HUES48 (cell line): Measurements from ENCODE around the gene DCHS1.

Experiments
- H3K27ac ChIP-seq: one replicate; pipeline ENCODE4 v1.7.0; 2013; ENCODE audit warnings: low read depth, low read length, inconsistent platforms
- H3K27me3 ChIP-seq: 2 replicates; pipeline ENCODE4 v1.6.1; 2013; ENCODE audit warnings: mild to moderate bottlenecking, low read length; ENCODE audit not compliant: control insufficient read depth, insufficient read depth
- H3K36me3 ChIP-seq: 2 replicates; pipeline ENCODE4 v1.6.1; 2013; ENCODE audit warnings: low read length; ENCODE audit not compliant: control insufficient read depth, insufficient read depth
- H3K4me1 ChIP-seq: 2 replicates; pipeline ENCODE4 v1.6.1; 2013; ENCODE audit warnings: mild to moderate bottlenecking, low read length; ENCODE audit not compliant: control insufficient read depth, insufficient read depth
- H3K4me3 ChIP-seq: 2 replicates; pipeline ENCODE4 v1.5.1; 2013; ENCODE audit warnings: mild to moderate bottlenecking, low read depth, low read length
- H3K9ac ChIP-seq: 2 replicates; pipeline ENCODE4 v1.6.1; 2013; ENCODE audit warnings: mild to moderate bottlenecking, low read depth, low read length, moderate library complexity
- H3K9me3 ChIP-seq: 2 replicates; pipeline ENCODE4 v1.6.1; 2013; ENCODE audit warnings: low read length; ENCODE audit not compliant: control insufficient read depth, insufficient read depth

Gene DCHS1

GRCh38 chr11:6655020-6655789 lies 404 bp downstream of the DCHS1 start:
- no peaks in the 10 kb centered on the region for H3K36me3 ChIP-seq
- H3K27me3 ChIP-seq: peaks cover 32% of the 10 kb centered on the region
- no peaks in the 10 kb centered on the region for H3K9me3 ChIP-seq
- no peak overlapping the region; the same call in 1 of the 2 replicates for H3K9ac ChIP-seq
- peak overlapping the region; percentile 70 for H3K4me3 ChIP-seq
- H3K27ac ChIP-seq: no peak overlapping the region
- H3K4me1 ChIP-seq: peaks cover 9% of the 10 kb centered on the region; the same call in 1 of the 2 replicates

- no peak overlapping the region for H3K9ac ChIP-seq
- H3K27ac ChIP-seq: no peak overlapping the region
- no peaks in the 10 kb centered on the region for H3K36me3 ChIP-seq
- peak overlapping the region; percentile 70 for H3K4me3 ChIP-seq
- H3K9me3 ChIP-seq: no peaks in the 10 kb centered on the region
- H3K4me1 ChIP-seq: peaks cover 9% of the 10 kb centered on the region; the same call in 1 of the 2 replicates
- peaks cover 32% of the 10 kb centered on the region for H3K27me3 ChIP-seq
These were observed 1.2 kb downstream of the DCHS1 start for GRCh38 chr11:6654281-6655019.

- Histone ChIP-seq H3K36me3 (no peaks in the 10 kb centered on the region), H3K27me3 (peaks cover 32% of the 10 kb centered on the region), H3K27ac (no peak overlapping the region), H3K9me3 (no peaks in the 10 kb centered on the region), H3K4me1 (peaks cover 9% of the 10 kb centered on the region; the same call in 1 of the 2 replicates), H3K9ac (no peak overlapping the region), H3K4me3 (no peak overlapping the region)
These were observed 2.0 kb downstream of the DCHS1 start for GRCh38 chr11:6653656-6654055.

- Histone ChIP-seq H3K9me3 (no peaks in the 10 kb centered on the region), H3K4me3 (no peak overlapping the region), H3K9ac (no peak overlapping the region), H3K4me1 (peaks cover 9% of the 10 kb centered on the region; the same call in 1 of the 2 replicates), H3K27ac (no peak overlapping the region), H3K27me3 (peaks cover 32% of the 10 kb centered on the region), H3K36me3 (no peaks in the 10 kb centered on the region)
These were observed 2.5 kb downstream of the DCHS1 start for GRCh38 chr11:6653097-6653496.

- Histone ChIP-seq H3K4me3 (no peak overlapping the region), H3K27me3 (peaks cover 25% of the 10 kb centered on the region), H3K4me1 (peaks cover 13% of the 10 kb centered on the region), H3K36me3 (no peaks in the 10 kb centered on the region), H3K9ac (no peak overlapping the region), H3K9me3 (no peaks in the 10 kb centered on the region), H3K27ac (no peak overlapping the region)
These were observed 3.4 kb downstream of the DCHS1 start for GRCh38 chr11:6652182-6652581.

- H3K9me3 ChIP-seq: no peaks in the 10 kb centered on the region
- no peak overlapping the region for H3K27ac ChIP-seq
- peaks cover 15% of the 10 kb centered on the region for H3K4me1 ChIP-seq
- H3K36me3 ChIP-seq: no peaks in the 10 kb centered on the region
- no peak overlapping the region for H3K4me3 ChIP-seq
- peaks cover 15% of the 10 kb centered on the region for H3K27me3 ChIP-seq
- H3K9ac ChIP-seq: no peak overlapping the region
These were observed 4.6 kb downstream of the DCHS1 start for GRCh38 chr11:6650980-6651379.

- Histone ChIP-seq H3K36me3 (no peaks in the 10 kb centered on the region), H3K27me3 (peaks cover 14% of the 10 kb centered on the region), H3K4me3 (no peak overlapping the region), H3K4me1 (peaks cover 15% of the 10 kb centered on the region), H3K9me3 (no peaks in the 10 kb centered on the region), H3K9ac (no peak overlapping the region), H3K27ac (no peak overlapping the region)
These were observed 5.5 kb downstream of the DCHS1 start for GRCh38 chr11:6650104-6650503.

GRCh38 chr11:6648501-6648900 lies 7.1 kb downstream of the DCHS1 start:
- H3K4me1 ChIP-seq: peaks cover 15% of the 10 kb centered on the region
- H3K4me3 ChIP-seq: no peak overlapping the region
- no peaks in the 10 kb centered on the region for H3K27me3 ChIP-seq
- no peak overlapping the region for H3K27ac ChIP-seq
- no peak overlapping the region for H3K9ac ChIP-seq
- H3K36me3 ChIP-seq: no peaks in the 10 kb centered on the region
- no peaks in the 10 kb centered on the region for H3K9me3 ChIP-seq

- H3K9me3 ChIP-seq: no peaks in the 10 kb centered on the region
- H3K4me1 ChIP-seq: peaks cover 15% of the 10 kb centered on the region
- no peaks in the 10 kb centered on the region for H3K27me3 ChIP-seq
- no peak overlapping the region for H3K4me3 ChIP-seq
- H3K27ac ChIP-seq: no peak overlapping the region
- H3K9ac ChIP-seq: no peak overlapping the region
- no peaks in the 10 kb centered on the region for H3K36me3 ChIP-seq
These were observed 7.8 kb downstream of the DCHS1 start for GRCh38 chr11:6647836-6648235.

- Histone ChIP-seq H3K4me3 (no peak overlapping the region), H3K4me1 (peaks cover 15% of the 10 kb centered on the region), H3K36me3 (no peaks in the 10 kb centered on the region), H3K27me3 (no peaks in the 10 kb centered on the region), H3K9ac (no peak overlapping the region), H3K27ac (no peak overlapping the region), H3K9me3 (no peaks in the 10 kb centered on the region)
These were observed 8.5 kb downstream of the DCHS1 start for GRCh38 chr11:6646918-6647679.

- no peak overlapping the region for H3K4me3 ChIP-seq
- no peak overlapping the region for H3K27ac ChIP-seq
These were observed 9.1 kb downstream of the DCHS1 start for GRCh38 chr11:6646576-6646917.

More at GRCh38 chr11:6646576-6646917, 9.1 kb downstream of the DCHS1 start:
- Histone ChIP-seq H3K27me3 (no peaks in the 10 kb centered on the region), H3K36me3 (no peaks in the 10 kb centered on the region), H3K9me3 (no peaks in the 10 kb centered on the region), H3K9ac (no peak overlapping the region), H3K4me1 (peaks cover 15% of the 10 kb centered on the region)
